ENCODE data around the gene METTL1.

Gene METTL1

DNA sequence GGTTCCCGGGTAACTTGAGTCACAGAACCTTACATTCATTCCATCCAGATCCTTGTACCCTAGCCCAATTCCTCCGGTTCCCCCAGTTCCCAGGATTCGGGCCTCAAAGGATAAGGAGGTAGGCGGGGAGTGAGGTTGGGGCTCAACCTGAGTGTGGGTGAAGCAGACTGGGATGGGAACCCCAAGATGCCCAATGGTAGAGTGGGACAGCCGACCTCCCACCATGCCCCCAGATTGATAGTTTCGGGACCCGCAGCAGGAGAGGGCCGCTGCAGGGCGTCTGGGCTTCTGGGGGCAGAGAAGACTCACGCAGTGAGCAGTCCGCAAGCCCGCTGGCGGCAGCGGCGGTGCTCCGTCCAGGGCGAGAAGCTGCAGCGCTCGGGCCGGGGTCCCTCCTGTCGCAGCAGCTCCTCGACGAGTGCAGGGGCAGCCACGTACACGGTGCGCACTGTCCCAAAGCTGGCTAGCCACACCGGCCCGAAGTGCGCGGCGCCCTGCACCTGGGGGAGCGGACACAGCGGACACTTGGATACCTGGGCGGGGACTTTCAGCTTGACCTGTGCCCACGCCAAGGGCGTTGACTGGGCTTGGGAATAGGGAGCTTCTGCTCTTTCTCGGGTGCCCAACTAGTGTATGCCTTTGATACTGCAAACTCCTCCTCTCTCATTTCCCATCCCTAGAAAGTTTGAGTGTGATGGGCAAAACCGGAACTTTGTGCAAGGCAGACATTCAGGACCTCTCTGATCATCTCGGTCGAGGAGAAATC is 6.0 kb downstream of the METTL1 start:
- TF ChIP-seq GATA3 (IDR thresholded peaks at IDR 0.05; ENCODE audit: low read depth, low read length): no peak
- no peak for TF ChIP-seq GATA2 (IDR thresholded peaks at IDR 0.05; ENCODE audit: low read depth, low read length)

- TF ChIP-seq GATA2 (IDR thresholded peaks at IDR 0.05; ENCODE audit: low read depth, low read length): no peak
- TF ChIP-seq GATA3 (IDR thresholded peaks at IDR 0.05; ENCODE audit: low read depth, low read length): no peak
Measured at GRCh38 chr12:57765003-57765697, 6.8 kb downstream of the METTL1 start.

DNA sequence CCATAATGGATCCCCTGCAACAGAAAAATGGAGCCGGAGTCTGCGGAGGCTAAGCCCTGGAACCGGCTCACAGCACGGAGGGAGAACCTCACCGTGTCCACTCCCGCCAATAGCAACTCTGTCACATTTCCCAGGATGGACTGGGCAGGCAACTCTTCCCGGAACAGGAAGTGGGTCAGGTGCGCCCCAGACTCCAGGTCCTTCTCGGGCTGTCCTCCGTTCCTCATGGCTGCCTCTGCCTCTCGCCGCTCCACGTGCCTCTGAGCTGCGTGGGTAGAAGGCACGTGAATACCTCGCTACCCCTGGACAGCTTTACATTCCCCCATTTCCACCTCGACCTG is 7.3 kb downstream of the METTL1 start:
- no peak for TF ChIP-seq GATA3 (IDR thresholded peaks at IDR 0.05; ENCODE audit: low read depth, low read length)

DNA sequence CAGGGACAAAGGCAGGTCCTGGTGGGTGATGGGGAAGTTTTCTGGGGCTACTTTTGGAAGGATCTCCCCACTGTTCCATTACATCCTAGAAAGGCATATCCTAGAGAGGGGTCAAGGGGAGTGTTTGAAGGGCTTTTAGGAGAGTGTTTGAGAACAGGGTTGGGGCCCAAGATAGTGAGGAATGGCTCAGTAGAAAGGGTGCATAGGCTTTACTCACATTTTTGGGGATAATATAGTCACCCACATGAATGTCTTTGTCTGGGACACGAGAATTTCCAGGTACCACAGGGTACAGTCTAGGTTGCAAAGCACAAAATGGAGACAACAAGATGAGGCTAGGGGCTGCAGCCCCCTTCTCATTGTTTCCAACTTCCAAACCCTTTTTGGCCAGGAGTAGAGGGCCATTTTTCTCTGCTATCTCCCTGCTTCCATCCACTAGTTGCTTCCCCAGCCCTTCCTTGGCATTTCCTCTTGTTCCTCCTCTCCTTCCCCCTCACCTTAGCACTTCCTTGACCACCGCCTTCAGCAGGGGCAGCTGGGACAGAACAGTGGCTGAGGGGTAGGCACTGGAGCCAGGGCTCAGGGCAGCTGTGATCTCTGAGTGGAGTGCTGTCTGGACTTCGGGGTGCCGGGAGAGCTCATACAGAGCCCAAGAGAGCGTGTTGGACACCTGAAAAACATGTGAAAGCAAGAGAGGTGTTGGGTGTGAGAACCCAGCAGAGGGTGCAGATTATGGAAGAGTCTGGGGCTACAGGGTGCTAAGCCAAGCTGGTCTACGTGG is 7.8 kb downstream of the METTL1 start:
- TF ChIP-seq GATA3 (IDR thresholded peaks at IDR 0.05; ENCODE audit: low read depth, low read length) (no peak), GATA2 (IDR thresholded peaks at IDR 0.05; ENCODE audit: low read depth, low read length) (no peak)

- TF ChIP-seq GATA3 (IDR thresholded peaks at IDR 0.05; ENCODE audit: low read depth, low read length) (no peak), GATA2 (IDR thresholded peaks at IDR 0.05; ENCODE audit: low read depth, low read length) (no peak)
Measured at GRCh38 chr12:57762463-57762862, 9.4 kb downstream of the METTL1 start.

GRCh38 chr12:57761391-57761998 is 10.4 kb downstream of the METTL1 start:
- no peak for TF ChIP-seq GATA3 (IDR thresholded peaks at IDR 0.05; ENCODE audit: low read depth, low read length)
- TF ChIP-seq GATA2 (IDR thresholded peaks at IDR 0.05; ENCODE audit: low read depth, low read length): no peak

DNA sequence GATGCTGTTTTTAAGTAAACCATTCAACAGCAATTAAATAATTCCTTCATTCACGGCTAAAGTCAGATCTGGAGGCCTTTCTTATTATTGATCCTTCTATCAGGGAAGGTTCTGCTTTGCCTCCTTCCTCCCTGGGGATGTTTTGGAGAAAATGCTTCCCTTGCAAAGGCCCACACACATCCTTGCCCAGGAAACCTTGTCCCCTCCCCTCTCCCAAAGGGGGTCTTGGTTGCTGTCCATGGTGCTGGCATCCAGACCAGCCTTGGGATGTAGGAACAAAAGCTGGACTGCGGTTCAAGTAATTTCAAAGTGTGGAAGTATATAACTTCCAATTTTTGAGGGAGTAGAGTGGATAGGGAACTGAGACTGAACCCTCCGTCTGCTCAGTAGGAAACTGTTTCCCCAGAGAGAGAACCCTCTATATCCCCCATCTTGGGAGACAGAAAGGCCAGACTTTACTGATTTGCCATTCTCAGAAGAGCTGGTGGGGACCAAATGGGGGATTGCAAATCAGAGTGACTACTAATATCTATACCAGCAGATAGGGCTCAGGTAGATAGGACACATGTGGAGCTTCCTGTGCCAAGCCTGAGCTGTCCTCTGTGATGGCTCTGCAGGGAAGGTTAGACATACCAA is 11.4 kb downstream of the METTL1 start:
- TF ChIP-seq GATA2 (IDR thresholded peaks at IDR 0.05; ENCODE audit: low read depth, low read length): no peak
- no peak for TF ChIP-seq GATA3 (IDR thresholded peaks at IDR 0.05; ENCODE audit: low read depth, low read length)

DNA sequence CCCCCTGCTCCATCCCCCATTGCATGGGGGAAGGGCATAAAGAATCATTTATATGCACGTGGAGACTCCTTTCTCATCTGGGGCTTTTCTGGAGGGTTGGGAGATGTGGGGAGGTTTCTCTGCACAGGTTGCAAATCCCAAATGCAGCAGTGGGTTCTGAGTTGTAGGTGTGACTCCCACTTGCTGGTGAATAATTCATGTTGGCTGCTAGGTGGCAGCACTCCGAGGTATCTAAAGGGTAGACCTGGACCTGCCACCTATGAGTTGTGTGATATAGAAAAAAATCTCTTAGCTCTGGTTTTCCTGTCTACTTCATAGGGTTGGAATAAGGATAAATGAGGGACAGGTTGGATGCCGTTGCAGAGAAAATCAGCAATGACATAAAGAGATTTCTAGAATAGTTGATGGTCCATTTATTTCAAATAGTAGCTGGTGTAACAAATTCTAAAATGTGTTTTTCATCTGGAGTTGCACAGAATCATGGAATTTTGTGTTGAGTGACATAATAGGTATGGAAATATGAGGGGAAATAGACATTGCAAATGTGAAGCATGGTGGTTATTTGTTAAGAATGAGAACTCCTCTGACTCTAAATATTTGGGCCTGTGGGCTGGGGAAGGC is 12.4 kb downstream of the METTL1 start:
- TF ChIP-seq GATA3 (IDR thresholded peaks at IDR 0.05; ENCODE audit: low read depth, low read length) (no peak), GATA2 (IDR thresholded peaks at IDR 0.05; ENCODE audit: low read depth, low read length) (no peak)

DNA sequence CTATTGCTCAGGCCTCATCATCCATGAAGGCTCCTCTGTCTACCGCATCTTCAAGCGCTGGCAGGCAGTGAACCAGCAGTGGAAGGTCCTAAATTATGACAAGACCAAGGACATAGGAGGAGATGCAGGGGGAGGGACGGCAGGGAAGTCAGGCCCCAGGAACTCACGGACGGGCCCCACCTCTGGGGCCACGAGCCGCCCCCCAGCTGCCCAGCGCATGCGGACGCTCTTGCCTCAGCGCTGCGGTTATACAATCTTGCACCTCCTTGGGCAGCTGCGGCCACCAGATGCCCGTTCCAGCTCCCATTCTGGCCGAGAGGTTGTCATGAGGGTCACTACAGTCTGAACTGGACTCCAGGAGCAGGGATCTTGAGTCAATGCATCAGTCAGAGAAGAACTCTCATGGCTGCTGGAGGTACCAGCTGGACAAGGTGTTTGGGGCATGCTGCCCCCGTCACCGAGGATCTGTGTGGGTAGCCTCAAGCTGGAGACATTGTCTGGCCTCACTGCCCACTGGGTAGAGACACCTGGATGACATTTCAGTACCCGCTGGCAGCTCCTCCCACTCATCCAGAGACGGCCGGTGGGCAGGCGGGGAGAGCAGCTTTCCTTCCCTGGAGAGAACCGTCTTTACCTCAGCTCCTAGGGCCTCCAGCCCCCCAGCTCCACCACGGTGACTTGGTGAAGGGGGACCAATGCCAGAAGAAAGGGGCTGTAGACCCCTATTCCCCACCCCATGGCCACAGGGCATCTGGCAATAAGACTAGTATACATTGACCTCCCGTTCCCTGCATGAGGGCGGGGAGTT is 13.1 kb downstream of the METTL1 start:
- TF ChIP-seq GATA3 (IDR thresholded peaks at IDR 0.05; ENCODE audit: low read depth, low read length) (no peak), GATA2 (IDR thresholded peaks at IDR 0.05; ENCODE audit: low read depth, low read length) (no peak)

GRCh38 chr12:57757771-57758170 is 14.1 kb downstream of the METTL1 start:
- TF ChIP-seq GATA3 (IDR thresholded peaks at IDR 0.05; ENCODE audit: low read depth, low read length): no peak
- no peak for TF ChIP-seq GATA2 (IDR thresholded peaks at IDR 0.05; ENCODE audit: low read depth, low read length)

DNA sequence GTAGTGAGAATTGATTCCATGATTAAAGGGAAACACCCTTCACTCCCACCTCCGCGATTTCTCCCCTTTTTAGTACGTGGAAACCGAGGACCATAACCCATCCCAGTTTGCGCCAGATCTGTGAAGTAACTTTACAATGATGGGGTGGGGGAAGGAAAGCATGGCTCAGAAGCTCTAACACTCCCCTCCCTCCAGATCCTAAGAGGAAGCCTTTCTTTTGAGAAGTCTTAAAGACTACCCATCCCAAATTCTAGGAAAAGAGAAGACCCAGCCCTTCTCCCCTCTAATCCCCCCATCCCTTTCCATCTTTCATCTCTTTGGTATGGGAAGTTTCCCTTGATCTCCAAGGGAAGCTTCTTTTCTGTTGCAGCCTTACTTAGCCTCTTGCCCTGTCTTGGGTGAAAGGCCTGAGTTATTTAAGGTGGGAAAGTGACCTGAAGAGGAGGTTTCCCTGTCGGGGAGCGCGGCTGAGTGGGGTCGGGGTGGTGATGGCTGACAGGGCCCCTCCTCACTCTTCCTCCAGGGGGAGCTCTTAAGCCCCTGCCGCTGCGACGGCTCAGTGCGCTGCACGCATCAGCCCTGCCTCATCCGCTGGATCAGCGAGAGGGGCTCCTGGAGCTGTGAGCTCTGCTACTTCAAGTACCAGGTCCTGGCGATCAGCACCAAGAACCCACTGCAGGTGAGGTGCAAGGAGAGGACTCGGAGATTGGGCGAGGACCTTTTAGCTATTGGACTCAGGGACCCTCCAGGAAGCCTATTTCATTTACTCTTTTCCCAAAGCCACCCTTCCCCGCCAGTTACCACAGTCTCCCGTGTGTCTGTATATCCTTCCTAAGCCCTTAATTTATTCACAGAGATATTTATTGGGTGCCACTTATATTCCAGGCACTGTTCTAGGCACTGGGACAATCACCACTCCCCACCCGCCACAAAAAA is 15.2 kb downstream of the METTL1 start:
- no peak for TF ChIP-seq GATA3 (IDR thresholded peaks at IDR 0.05; ENCODE audit: low read depth, low read length)
- TF ChIP-seq GATA2 (IDR thresholded peaks at IDR 0.05; ENCODE audit: low read depth, low read length): no peak
